ENCODE data around the gene SMIM38. TPM values are rescaled to one million over a fixed set of nuclear protein-coding genes. Genes with fewer than 3 reads are reported as not detected.

The SMIM38 gene
- total RNA-seq, 3 donors from 2014 or later = 2.2 TPM; not detected in 2

DNA sequence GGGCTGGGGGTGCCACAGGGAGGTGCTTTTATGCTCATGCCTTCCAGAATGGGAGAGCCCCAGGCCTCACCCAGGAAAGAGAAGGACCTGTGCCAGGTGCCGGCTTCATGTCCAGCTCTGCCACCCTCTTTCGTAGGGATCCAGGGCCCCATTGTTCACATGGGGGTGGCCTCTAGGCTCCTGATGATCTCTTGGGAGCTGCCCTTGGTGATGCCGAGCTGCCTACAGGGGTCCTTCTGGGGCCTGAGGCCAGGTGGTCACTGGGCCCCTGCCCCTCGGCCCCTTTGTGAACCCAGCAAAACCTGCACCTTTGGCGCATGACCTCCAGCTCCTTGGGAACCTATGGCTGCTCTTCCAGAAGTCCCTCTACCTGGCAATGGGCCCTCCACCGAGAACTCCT lies 41.4 kb upstream of the SMIM38 start:
- Histone ChIP-seq H3K4me3 (no peak overlapping the region), H3K4me1 (ENCODE audit: low read depth) (peaks cover 3% of the 10 kb centered on the region), H3K36me3 (ENCODE audit: low read depth) (no peaks in the 10 kb centered on the region), H3K9me3 (no peaks in the 10 kb centered on the region)
- no peak for ATAC-seq
- intact Hi-C loops (cut with DNase I, micrococcal nuclease) = no loop called here
- DNase-seq = peak in 1 of 3 donors; percentile 18
- no peak for TF ChIP-seq CTCF (IDR thresholded peaks at IDR 0.05)

DNA sequence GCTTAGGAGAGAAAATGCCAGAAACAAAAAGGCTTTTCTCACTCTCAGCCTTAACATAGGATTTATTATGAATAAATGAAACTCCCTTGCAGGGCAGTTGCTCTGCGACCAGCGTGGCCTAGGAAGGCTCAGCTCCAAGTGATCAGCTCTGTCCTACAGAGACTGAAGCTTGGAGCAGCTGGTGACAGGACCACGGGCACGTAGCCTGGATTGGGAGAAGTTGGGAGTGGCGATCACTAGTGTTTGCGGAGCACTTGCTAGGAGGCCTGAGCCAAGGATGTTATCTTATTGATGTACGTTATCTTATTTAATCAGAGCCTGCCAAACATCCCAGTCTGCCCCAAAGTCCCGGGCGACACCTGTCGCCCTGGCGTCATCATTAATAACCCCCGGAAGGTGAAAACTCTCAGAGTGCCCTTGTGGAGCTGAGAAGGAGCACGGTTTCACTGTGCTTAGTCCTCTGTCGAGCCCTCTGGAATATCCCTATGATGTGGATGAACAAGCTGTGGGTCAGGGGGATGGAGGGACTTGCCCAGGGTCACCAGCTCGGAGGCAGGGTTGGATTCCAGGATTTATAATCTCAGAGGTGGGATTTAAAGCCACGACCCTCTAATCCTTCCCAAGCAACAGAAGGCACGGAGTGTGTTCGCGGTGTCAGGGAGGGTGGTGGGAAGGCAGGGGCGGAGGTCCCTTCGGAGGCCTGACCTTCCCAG lies 40.8 kb upstream of the SMIM38 start:
- no peak overlapping the region for H3K4me3 ChIP-seq
- peak; percentile 54 for ATAC-seq
- TF ChIP-seq CTCF (IDR thresholded peaks at IDR 0.05) = no peak
- no peaks in the 10 kb centered on the region for H3K36me3 ChIP-seq (ENCODE audit: low read depth)
- intact Hi-C loops (cut with DNase I, micrococcal nuclease) = no loop called here
- peaks cover 3% of the 10 kb centered on the region for H3K4me1 ChIP-seq (ENCODE audit: low read depth)
- peak in 1 of 3 donors; percentile 23 for DNase-seq
- H3K9me3 ChIP-seq = no peaks in the 10 kb centered on the region

DNA sequence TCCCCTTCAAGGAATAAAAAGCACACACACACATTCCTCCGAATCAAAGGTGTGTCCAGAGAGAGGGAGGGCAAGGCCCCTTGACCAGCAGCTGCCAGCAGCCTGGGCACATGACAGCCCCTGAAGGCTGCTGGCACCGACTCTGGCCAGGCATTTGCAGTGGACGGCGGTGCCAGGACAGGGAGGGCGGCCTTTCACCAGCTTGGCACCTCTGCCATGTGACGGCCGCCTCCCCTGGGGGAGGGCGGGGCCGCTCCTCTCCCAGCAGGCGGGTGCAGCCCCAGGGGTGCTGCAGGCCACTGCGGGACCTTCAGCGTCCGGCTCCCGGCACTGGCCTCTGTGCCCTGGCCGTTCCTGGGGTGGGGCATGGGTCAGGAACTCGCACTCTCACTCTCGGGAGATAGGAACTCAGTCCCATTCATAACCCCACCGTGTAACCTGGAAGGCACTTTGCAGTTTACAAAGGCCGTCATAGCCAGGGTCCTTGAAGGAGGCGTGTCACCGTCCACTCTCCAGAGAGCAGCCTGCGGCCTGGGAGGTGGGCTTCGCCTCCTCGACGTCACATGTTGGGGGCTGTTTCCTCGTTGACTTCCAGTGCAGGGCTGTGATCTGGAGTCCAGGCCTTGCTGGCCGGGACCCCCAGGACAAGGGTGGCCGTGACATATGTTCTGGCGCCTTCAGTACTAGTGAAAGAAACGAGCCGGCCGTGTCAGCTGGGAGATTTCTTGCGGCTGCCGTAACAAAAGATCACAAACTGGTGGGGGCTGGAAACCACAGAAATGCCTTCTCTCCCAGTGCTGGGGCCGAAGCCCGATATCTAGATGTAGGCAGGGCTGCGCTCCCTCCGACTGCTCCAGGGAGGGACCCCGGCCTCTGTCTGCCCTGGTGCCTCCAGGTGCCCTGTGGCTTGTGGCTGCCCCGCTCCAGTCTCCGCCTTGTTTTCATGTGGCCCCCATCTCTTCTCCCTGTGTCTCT lies 39.9 kb upstream of the SMIM38 start:
- Histone ChIP-seq H3K9me3 (no peaks in the 10 kb centered on the region), H3K4me1 (ENCODE audit: low read depth) (peaks cover 3% of the 10 kb centered on the region), H3K4me3 (no peak overlapping the region), H3K36me3 (ENCODE audit: low read depth) (no peaks in the 10 kb centered on the region)
- TF ChIP-seq CTCF (IDR thresholded peaks at IDR 0.05) = no peak
- DNase-seq (peak in 2 of 3 donors; percentile 51 to 70), ATAC-seq (peak; percentile 78)
- intact Hi-C loops (cut with DNase I, micrococcal nuclease) = no loop called here

GRCh38 chr11:69116671-69117070 lies 39.1 kb upstream of the SMIM38 start:
- H3K4me1 ChIP-seq (ENCODE audit: low read depth) = peaks cover 3% of the 10 kb centered on the region
- no peaks in the 10 kb centered on the region for H3K9me3 ChIP-seq
- TF ChIP-seq CTCF (IDR thresholded peaks at IDR 0.05) = no peak
- intact Hi-C loops (cut with DNase I, micrococcal nuclease) = no loop called here
- no peak overlapping the region for H3K4me3 ChIP-seq
- H3K36me3 ChIP-seq (ENCODE audit: low read depth) = no peaks in the 10 kb centered on the region
- DNase-seq (peak in 1 of 3 donors; percentile 18), ATAC-seq (no peak)

DNA sequence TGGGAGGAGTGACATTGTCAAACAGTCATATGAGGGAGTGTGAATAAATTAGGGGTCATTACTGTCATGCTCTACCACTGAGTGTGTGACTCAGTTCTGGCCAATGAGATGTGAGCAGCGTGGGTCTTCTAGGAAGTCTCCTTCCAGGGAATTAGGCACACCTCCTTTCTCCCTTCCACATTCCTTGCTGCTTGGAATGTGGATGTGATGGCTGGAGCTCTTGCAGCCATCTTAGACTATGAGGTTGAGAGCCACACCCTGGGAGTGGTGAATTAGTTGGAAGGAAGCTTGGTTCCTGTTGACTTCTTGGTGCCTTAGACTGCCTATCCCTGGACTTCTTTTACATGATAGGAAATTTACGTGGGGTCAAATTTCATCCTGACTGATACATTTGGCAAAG lies 36.5 kb upstream of the SMIM38 start:
- no peak overlapping the region for H3K4me3 ChIP-seq
- DNase-seq (peak in 1 of 3 donors; percentile 13), ATAC-seq (no peak)
- H3K4me1 ChIP-seq (ENCODE audit: low read depth) = peaks cover 22% of the 10 kb centered on the region
- intact Hi-C loops (cut with DNase I, micrococcal nuclease) = no loop called here
- no peak for TF ChIP-seq CTCF (IDR thresholded peaks at IDR 0.05)
- no peaks in the 10 kb centered on the region for H3K9me3 ChIP-seq
- H3K36me3 ChIP-seq (ENCODE audit: low read depth) = no peaks in the 10 kb centered on the region

Measured in mucosa of descending colon (tissue), 3 donors.